Hepatocyte (in vitro differentiated cells): ENCODE results near the gene TBC1D5. TPM values are rescaled to one million over a fixed set of nuclear protein-coding genes. Genes with fewer than 3 reads are reported as not detected.

Experiments used
- DNase-seq: peaks from one replicate; pipeline ENCODE4 v3.0.0-alpha.2; 2016; ENCODE audit warnings: low spot score
- H2AFZ ChIP-seq: fragments of 200-600 bp; sonication (generic); 2 replicates; pipeline ENCODE4 v1.6.0; 2016; ENCODE audit warnings: antibody characterized with exemption, mild to moderate bottlenecking
- H3K27ac ChIP-seq: fragments of 200-600 bp; sonication (generic); 2 replicates; pipeline ENCODE4 v1.5.1; 2016; ENCODE audit warnings: mild to moderate bottlenecking
- H3K27me3 ChIP-seq: fragments of 200-600 bp; sonication (generic); 2 replicates; pipeline ENCODE4 v1.6.1; 2016
- H3K36me3 ChIP-seq: fragments of 200-600 bp; sonication (generic); replicated peaks from 2 replicates; pipeline ENCODE4 v1.5.1; 2016; ENCODE audit warnings: low read depth; ENCODE audit not compliant: insufficient read depth
- H3K4me1 ChIP-seq: fragments of 200-600 bp; sonication (generic); 2 replicates; pipeline ENCODE4 v1.5.1; 2016; ENCODE audit warnings: mild to moderate bottlenecking, moderate library complexity; ENCODE audit not compliant: insufficient read depth
- H3K4me2 ChIP-seq: fragments of 200-600 bp; sonication (generic); 2 replicates; pipeline ENCODE4 v1.6.0; 2016
- H3K4me3 ChIP-seq: fragments of 200-600 bp; sonication (generic); 2 replicates; pipeline ENCODE4 v1.5.1; 2016; ENCODE audit warnings: mild to moderate bottlenecking
- H3K79me2 ChIP-seq: fragments of 200-600 bp; sonication (generic); 2 replicates; pipeline ENCODE4 v1.6.0; 2017; ENCODE audit warnings: mild to moderate bottlenecking
- H3K9me2 ChIP-seq: fragments of 200-600 bp; sonication (generic); replicated peaks from 2 replicates; pipeline ENCODE4 v1.6.0; 2017; ENCODE audit warnings: mild to moderate bottlenecking; ENCODE audit not compliant: insufficient read depth
- H3K9me3 ChIP-seq: fragments of 200-600 bp; sonication (generic); 2 replicates; pipeline ENCODE4 v1.5.1; 2016; ENCODE audit warnings: low read depth, mild to moderate bottlenecking
- H4K20me1 ChIP-seq: fragments of 200-600 bp; sonication (generic); 2 replicates; pipeline ENCODE4 v1.6.0; 2016; ENCODE audit warnings: mild to moderate bottlenecking; ENCODE audit not compliant: insufficient read depth, poor library complexity, severe bottlenecking
- EZH2 ChIP-seq: fragments of 200-600 bp; sonication (generic); IDR thresholded peaks from 2 replicates; pipeline ENCODE4 v1.6.1; 2016; ENCODE audit warnings: antibody characterized with exemption, mild to moderate bottlenecking, borderline replicate concordance
- EZH2phosphoT487 ChIP-seq: fragments of 200-600 bp; sonication (generic); IDR thresholded peaks from one replicate; pipeline ENCODE4 v1.6.1; 2018; ENCODE audit warnings: antibody characterized with exemption, mild to moderate bottlenecking, low read depth, moderate library complexity; ENCODE audit not compliant: unreplicated experiment, severe bottlenecking
- WGBS: methylation state at CpG from one replicate; pipeline ENCODE4 v1.1.6; 2016; ENCODE audit warnings: low lambda C conversion rate; ENCODE audit errors: missing lambda C conversion rate; 5-methylcytosine and 5-hydroxymethylcytosine counted together
- polyA plus RNA-seq: library from polyadenylated mRNA; unstranded; fragments of >200 nt; fragmentation: Nextera tagmentation; extraction: Ambion mirVana; gene quantifications from 2 replicates; pipeline ENCODE4 v1.2.1, GENCODE V29; 2016
- total RNA-seq: library from RNA; depleted of rRNA; stranded (reverse); fragments of >200 nt; gene quantifications from 2 replicates; pipeline ENCODE4 v1.2.3, GENCODE V29; 2014
- TF ChIP-seq, protein P1 (sequence below): fragments of 200-600 bp; sonication (generic); IDR thresholded peaks from 2 replicates; pipeline ENCODE4 v1.5.1; 2016; ENCODE audit warnings: antibody characterized with exemption, mild to moderate bottlenecking; ENCODE audit not compliant: poor library complexity

TBC1D5 gene
- total and polyA plus RNA-seq, 2 experiments from 2014 or later = 17.0 to 64.2 TPM

DNA sequence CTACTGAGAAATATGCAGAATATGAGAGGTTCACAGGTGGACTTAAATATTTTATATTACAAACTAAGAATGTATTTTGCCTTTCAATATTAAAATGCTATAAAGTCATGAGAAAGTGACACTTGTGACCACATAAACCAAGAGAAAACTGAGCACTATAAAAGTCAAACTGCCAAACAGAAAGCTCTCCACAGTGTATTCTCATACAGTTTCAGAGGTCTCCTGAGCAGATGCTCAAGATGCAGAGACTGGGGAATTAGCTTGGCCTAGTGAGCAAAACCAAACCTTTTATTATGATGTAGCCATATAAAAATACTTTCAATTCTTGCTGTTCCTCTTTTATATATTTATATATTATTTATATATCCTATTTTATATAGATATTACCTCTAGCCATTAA, 227.8 kb downstream of the TBC1D5 start:
- Histone ChIP-seq H3K27ac (no peak overlapping the region), H3K27me3 (no peaks in the 10 kb centered on the region), H3K4me1 (no peaks in the 10 kb centered on the region), H2AFZ (no peak overlapping the region), H4K20me1 (no peaks in the 10 kb centered on the region), H3K4me2 (no peak overlapping the region), H3K4me3 (no peak overlapping the region), H3K36me3 (no peaks in the 10 kb centered on the region), H3K9me2 (no peaks in the 10 kb centered on the region), H3K79me2 (no peaks in the 10 kb centered on the region), H3K9me3 (no peaks in the 10 kb centered on the region)
- no peak for TF ChIP-seq EZH2
- TF ChIP-seq, protein P1, sequence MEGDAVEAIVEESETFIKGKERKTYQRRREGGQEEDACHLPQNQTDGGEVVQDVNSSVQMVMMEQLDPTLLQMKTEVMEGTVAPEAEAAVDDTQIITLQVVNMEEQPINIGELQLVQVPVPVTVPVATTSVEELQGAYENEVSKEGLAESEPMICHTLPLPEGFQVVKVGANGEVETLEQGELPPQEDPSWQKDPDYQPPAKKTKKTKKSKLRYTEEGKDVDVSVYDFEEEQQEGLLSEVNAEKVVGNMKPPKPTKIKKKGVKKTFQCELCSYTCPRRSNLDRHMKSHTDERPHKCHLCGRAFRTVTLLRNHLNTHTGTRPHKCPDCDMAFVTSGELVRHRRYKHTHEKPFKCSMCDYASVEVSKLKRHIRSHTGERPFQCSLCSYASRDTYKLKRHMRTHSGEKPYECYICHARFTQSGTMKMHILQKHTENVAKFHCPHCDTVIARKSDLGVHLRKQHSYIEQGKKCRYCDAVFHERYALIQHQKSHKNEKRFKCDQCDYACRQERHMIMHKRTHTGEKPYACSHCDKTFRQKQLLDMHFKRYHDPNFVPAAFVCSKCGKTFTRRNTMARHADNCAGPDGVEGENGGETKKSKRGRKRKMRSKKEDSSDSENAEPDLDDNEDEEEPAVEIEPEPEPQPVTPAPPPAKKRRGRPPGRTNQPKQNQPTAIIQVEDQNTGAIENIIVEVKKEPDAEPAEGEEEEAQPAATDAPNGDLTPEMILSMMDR = no peak
- TF ChIP-seq EZH2phosphoT487 = no peak
- no peak for DNase-seq

DNA sequence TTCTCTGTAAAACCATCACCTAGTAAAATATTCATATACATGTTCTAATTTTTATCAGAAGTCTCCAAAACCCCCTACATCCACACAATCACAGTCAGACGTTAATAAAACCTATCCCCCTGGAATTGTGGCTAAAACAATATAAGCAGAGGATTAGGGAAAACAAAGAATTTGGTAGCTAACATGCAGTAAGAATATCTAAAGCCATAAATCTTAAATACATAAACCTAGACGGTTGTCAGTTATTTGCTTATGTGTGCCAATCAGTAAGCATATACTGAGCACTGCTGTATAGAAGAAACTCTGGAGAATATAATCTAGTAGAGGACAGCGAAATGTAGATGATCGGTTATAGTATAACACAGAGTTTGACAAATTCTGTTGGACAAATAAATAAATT, 232.2 kb downstream of the TBC1D5 start:
- Histone ChIP-seq H4K20me1 (no peaks in the 10 kb centered on the region), H3K27ac (no peak overlapping the region), H3K4me2 (no peak overlapping the region), H3K27me3 (no peaks in the 10 kb centered on the region), H3K4me1 (no peaks in the 10 kb centered on the region), H2AFZ (no peak overlapping the region), H3K4me3 (no peak overlapping the region), H3K36me3 (no peaks in the 10 kb centered on the region), H3K9me3 (no peaks in the 10 kb centered on the region), H3K79me2 (no peaks in the 10 kb centered on the region), H3K9me2 (no peaks in the 10 kb centered on the region)
- no peak for TF ChIP-seq EZH2
- TF ChIP-seq, protein P1 = no peak
- no peak for TF ChIP-seq EZH2phosphoT487
- WGBS = 67% methylated on average over 4 of the region's 4 CpGs
- DNase-seq = no peak

DNA sequence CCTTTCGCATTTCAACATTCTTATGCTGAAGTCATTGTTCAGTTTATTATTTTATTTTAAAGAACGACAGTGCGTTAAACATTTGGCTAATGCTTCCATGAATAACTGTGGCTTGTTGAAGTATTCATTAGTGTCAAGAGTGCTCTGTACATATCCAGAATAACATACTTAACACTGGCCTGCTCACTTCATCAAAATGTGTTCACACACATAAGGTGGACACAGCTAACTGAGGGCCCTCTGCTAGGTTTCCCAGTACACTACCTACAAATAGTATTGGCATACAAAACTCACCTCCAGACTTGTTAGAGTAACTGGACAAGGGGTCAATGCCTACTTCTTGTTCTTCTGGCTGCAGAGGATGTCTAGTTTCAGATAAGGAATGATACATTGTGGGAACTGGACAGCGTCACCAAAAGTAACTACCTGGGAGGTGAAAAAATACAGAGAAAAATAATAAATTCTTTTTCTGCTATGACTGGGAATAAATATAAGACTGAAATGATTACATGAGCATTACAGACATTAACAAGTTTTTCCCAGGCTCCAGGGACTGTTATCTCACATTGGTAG, 234.2 kb downstream of the TBC1D5 start:
- H3K36me3 ChIP-seq = no peaks in the 10 kb centered on the region
- H3K4me1 ChIP-seq = no peaks in the 10 kb centered on the region
- no peaks in the 10 kb centered on the region for H3K79me2 ChIP-seq
- no peak overlapping the region for H2AFZ ChIP-seq
- no peak for DNase-seq
- H3K4me3 ChIP-seq = no peak overlapping the region
- no peaks in the 10 kb centered on the region for H4K20me1 ChIP-seq
- no peaks in the 10 kb centered on the region for H3K9me2 ChIP-seq
- no peak overlapping the region for H3K27ac ChIP-seq
- no peaks in the 10 kb centered on the region for H3K9me3 ChIP-seq
- no peaks in the 10 kb centered on the region for H3K27me3 ChIP-seq
- 89% methylated on average over 4 of the region's 4 CpGs for WGBS
- TF ChIP-seq, protein P1 = no peak
- TF ChIP-seq EZH2 (no peak), EZH2phosphoT487 (no peak)
- no peak overlapping the region for H3K4me2 ChIP-seq

DNA sequence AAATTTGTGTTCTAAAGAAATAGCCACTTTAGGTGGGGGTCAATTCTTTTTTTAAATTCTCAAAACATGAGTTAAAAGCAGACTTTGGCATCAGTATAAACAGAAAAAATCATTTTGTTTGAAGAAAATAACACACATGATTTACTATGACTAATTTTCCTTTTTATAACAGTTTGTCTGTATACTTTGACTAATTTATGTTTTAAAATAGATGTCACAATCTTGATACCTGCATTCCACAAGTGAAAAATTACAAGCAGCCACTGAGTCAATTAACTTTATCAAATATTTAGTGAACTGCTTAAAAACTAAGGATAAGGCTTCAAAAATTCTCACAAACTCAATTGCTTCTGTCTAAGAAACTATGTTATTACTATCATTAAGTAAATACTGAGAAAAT, 235.0 kb downstream of the TBC1D5 start:
- Histone ChIP-seq H3K4me3 (no peak overlapping the region), H3K9me2 (no peaks in the 10 kb centered on the region), H3K4me2 (no peak overlapping the region), H3K27ac (no peak overlapping the region), H3K27me3 (no peaks in the 10 kb centered on the region), H3K79me2 (no peaks in the 10 kb centered on the region), H3K36me3 (no peaks in the 10 kb centered on the region), H4K20me1 (no peaks in the 10 kb centered on the region), H3K9me3 (no peaks in the 10 kb centered on the region), H3K4me1 (no peaks in the 10 kb centered on the region), H2AFZ (no peak overlapping the region)
- DNase-seq = no peak
- TF ChIP-seq EZH2phosphoT487 (no peak), EZH2 (no peak)
- TF ChIP-seq, protein P1 = no peak
